Omental fat pad (tissue), 4 donors: ENCODE measurements around the gene MPP7. TPM values are rescaled to one million over a fixed set of nuclear protein-coding genes. Genes with fewer than 3 reads are reported as not detected.

ENCODE experiments used
- ATAC-seq: fragments of 150-250 bp; one replicate; pipeline ENCODE4 v1.9.1; 2016; ENCODE audit warnings: mild to moderate bottlenecking, moderate library complexity; ENCODE audit not compliant: low FRiP score
- DNase-seq: peaks from one replicate; pipeline ENCODE4 v3.0.0-alpha.2; 2019; ENCODE audit warnings: low spot score
- CTCF ChIP-seq, 3 donors: fragments of 450-650 bp; IDR thresholded peaks; one replicate each; pipeline ENCODE4 v1.5.1; 2016 to 2017; ENCODE audit warnings: antibody characterized with exemption in 3 of 3, mild to moderate bottlenecking in 3 of 3, moderate library complexity in 2 of 3
- total RNA-seq, 4 donors: library from RNA; depleted of rRNA; stranded (reverse); fragments of >200 nt; gene quantifications; one replicate each; pipeline ENCODE4 v1.1.0, GENCODE V29; 2016

The MPP7 gene
- total RNA-seq, 4 donors from 2014 or later = 4.4 to 10.7 (median 5.9) TPM

GRCh38 chr10:28307267-28307666, 4.4 kb upstream of the MPP7 start:
- DNase-seq (no peak), ATAC-seq (no peak)
- TF ChIP-seq CTCF (IDR thresholded peaks at IDR 0.05) = no peak

DNA sequence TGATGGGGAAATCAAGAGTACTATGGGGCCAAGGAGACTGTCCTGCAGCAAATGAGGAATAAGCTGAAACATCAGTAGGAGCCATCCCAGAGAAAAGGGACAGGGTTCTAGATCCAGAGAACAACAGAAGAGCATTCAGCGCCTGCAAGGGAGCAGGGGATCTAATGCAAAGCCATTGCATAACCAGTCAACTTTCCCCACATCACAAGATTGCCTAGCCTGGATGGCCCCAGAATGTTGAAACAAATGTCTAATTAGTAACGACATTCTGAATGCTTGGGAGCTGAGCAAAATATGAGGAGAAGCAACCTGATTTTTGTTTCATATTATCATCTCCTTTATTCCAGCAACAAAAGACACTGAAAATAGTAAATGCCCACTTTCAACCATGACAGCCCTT, 2.7 kb upstream of the MPP7 start:
- no peak for TF ChIP-seq CTCF (IDR thresholded peaks at IDR 0.05)
- DNase-seq (no peak), ATAC-seq (no peak)

GRCh38 chr10:28304032-28304571, 1.2 kb upstream of the MPP7 start:
- no peak for TF ChIP-seq CTCF (IDR thresholded peaks at IDR 0.05)
- ATAC-seq = no peak

DNA sequence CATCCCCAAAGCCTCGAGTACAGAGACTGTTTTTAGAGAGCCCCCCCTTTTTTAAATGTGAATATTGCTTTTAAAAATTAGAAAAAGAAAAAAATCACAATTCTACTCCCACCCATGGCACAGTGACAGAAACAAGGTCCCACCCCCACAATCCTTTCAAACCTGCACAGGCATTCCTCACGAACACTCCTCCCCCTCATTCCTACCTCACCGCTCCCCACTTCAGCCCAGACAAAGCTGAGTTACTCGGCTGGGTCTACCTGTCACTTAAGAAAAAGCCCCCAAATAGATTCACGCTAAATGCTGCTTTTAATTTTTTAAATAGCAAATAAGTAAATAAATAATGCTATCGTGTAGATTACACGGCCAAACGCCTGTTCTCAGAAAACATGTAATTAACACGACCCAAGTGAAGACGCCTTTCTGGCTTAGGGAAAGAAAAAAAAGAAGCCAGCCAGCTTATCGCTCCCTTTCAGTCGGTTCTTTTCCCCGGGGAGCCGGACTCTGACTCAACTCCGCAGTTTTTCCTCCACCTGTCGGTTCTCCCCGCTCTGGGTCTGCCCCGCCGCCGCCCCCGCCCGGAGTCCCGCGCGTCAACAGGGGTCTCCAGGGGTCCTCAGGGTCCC, 739 bp downstream of the MPP7 start:
- DNase-seq (peak; percentile 24), ATAC-seq (peak; percentile 33)
- no peak for TF ChIP-seq CTCF (IDR thresholded peaks at IDR 0.05)

More at GRCh38 chr10:28304032-28304571, 1.2 kb upstream of the MPP7 start:
- no peak for DNase-seq

DNA sequence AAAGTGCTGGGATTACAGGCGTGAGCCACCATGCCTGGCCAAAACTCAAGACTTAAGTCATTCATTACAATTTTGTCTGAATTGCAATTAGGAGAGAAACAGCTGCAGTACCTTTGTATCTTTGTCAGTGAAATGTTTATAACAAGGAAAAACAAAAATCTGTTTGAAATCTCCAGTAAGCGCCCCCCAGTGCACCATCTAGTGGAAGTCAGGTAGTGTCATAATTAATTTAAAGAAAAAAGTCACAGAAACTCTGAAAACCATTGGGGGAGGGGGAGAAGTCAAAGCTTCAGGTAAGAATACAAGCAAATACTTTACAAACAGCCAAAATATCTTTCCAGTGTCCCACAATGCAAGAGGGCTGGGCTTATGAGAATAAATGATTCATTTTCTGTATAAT, 2.8 kb downstream of the MPP7 start:
- ATAC-seq (no peak), DNase-seq (no peak)
- no peak for TF ChIP-seq CTCF (IDR thresholded peaks at IDR 0.05)

DNA sequence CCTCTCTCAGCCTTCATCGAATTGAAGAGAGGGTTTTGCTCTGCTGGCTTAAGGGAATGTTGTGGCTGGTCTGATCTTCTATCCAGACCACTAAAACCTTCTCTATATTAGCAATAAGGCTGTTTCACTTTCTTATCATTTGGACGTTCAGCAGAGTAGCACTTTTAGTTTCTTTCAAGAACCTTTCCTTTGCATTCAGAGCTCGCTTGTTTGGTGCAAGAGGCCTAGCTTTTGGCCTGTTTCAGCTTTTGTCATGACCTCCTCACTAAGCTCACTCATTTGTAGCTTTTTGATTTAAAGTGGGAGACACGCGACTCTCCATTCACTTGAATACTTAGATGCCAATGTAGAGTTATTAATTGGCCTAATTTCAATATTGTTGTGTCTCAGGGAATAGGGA, 3.9 kb downstream of the MPP7 start:
- DNase-seq (no peak), ATAC-seq (no peak)

More for the DNA sequence above, 3.9 kb downstream of the MPP7 start:
- no peak for TF ChIP-seq CTCF (IDR thresholded peaks at IDR 0.05)
